Stromal cell of bone marrow (primary cell): ENCODE measurements around the gene SCG3.
"Not testable (repeated sequence)": the region's sequence is repeated elsewhere in the genome, so short reads cannot be mapped to it uniquely, and the experiment has no call there.

Experiments used
- DNase-seq: peaks from one replicate; pipeline ENCODE4 v3.0.0-alpha.2; 2012; ENCODE audit warnings: low read depth

Gene SCG3

DNA sequence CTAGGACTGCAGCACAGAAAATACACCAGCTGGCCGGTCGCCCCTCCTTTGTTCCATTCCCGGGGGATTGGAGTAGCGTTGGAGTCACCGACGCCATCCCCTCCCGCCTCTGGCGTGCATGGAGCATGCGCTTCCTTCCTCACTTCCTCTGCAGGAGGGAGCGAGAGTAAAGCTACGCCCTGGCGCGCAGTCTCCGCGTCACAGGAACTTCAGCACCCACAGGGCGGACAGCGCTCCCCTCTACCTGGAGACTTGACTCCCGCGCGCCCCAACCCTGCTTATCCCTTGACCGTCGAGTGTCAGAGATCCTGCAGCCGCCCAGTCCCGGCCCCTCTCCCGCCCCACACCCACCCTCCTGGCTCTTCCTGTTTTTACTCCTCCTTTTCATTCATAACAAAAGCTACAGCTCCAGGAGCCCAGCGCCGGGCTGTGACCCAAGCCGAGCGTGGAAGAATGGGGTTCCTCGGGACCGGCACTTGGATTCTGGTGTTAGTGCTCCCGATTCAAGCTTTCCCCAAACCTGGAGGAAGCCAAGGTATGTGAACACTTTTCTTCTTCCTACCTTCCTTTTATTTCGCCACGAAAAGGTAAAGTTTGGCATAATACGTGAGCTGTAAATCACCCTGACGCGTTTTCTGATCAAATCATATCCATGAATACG is at the start of gene SCG3:
Gene SCG3, plus strand, starts transcription at position 201 of the 661 bp plus-strand sequence. Its CDS starts 253 bp downstream, at position 454.
- peak; percentile 12 for DNase-seq

DNA sequence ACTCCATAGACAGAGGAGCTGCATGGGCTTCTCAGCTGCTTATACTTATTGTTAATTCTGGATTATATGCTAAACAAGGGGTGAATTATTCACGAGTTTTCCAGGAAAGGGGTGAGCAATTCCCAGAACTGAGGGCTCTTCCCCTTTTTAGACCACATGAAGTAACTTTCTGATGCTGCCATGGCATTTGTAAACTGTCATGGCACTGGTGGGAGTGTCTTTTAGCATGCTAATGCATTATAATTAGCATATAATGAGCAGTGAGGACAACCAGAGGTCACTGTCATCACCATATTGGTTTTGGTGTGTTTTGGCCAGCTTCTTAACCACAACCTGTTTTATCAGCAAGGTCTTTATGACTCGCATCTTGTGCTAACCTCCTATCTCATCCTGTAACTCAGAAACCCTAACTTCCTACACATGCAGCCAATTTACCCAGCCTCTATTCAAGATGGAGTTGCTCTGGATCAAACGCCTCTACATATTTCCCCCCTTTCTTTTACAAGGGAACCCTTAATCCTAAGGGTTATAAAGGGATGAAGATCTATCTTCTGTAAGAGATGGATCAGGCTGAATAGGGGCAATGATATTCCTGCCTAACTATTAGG is 46.6 kb upstream of the SCG3 start:
- DNase-seq: no peak

DNA sequence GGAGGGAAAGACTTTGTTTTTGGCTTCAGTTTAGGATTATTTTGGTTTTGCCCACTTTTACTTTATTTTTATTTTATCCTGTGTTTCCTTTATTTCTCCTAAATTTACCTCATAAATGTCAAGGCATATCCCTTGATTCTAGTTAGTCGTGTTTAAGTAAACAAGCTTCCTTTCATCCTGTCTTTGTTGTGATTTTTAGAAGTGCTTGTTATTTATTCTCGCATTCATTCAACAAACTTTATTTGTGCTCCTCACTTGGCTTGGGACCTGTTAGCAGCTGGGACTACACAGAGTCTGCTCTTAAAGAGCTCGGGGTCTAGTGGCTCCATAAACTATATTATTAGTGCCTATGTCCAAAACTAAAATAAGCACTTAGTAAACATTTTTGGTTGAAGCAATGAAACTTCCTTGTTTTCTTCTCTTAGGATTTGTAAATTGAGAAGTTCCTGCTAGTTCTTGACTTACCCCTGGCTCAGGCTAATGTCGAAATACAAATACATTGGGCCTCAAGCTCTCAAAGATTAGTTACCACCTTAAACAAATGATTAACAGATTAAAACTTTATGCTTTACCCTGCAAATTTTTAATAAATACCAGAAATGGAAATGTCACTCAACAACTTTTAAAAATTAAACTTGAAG is 39.7 kb upstream of the SCG3 start:
- DNase-seq: no peak

DNA sequence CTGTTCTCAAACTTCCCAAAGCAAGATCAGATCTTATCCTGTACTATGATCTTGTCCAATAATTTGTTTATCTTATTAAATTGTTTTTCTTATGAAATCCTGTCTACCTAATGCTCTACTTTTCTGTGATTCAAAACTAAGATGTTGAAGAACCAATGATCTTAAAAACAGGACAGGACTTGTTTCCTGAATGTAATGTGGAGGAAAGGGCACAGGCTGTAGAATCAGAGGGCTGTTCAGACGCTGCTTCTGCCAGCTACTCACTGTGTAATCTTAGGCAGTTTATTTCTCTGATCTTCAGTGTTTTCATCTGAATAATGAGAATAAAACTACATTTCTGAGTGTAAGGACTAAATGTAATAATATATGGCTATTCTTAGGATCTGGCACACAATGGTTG is 38.6 kb upstream of the SCG3 start:
- no peak for DNase-seq

DNA sequence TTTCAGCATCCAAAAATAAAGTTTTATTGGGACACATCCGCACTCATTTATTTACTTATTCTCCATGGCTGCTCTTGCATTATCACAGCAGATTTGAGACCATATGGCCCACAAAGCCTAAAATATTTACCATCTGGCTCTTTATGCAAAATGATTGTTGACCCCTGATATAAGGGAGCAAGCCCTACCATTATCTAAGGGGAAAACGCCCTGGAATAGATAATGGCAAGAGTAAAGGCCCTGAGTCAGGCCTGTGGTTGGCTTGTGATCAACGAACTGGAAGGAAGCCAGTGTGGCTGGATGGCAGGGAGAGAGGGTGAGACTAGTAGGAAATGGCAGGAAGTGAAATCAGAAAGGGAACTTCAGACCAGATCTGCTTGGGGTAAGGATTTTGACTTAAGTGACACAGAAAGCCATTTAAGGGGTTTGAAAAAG is 34.2 kb upstream of the SCG3 start:
- peak; percentile 63 for DNase-seq

DNA sequence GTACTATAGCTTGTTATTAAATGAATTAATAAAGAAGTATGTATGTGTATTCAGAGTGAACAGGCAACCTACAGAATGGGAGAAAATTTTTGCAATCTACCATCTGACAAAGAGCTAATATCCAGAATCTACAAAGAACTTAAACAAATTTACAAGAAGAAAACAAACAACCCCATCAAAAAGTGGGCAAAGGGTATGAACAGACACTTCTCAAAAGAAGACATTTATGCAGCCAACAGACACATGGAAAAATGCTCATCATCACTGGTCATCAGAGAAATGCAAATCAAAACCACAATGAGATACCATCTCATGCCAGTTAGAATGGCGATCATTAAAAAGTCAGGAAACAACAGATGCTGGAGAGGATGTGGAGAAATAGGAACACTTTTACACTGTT is 33.2 kb upstream of the SCG3 start:
- not testable (repeated sequence) for DNase-seq

DNA sequence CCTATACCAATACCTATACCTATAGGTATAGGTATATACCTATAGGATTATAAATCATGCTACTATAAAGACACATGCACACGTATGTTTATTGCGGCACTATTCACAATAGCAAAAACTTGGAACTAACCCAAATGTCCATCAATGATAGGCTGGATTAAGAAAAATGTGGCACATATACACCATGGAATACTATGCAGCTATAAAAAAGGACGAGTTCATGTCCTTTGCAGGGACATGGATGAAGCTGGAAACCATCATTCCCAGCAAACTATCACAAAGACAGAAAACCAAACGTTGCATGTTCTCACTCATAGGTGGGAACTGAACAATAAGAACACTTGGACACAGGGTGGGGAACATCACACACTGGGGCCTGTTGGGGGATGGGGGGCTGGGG is 32.7 kb upstream of the SCG3 start:
- DNase-seq: not testable (repeated sequence)

DNA sequence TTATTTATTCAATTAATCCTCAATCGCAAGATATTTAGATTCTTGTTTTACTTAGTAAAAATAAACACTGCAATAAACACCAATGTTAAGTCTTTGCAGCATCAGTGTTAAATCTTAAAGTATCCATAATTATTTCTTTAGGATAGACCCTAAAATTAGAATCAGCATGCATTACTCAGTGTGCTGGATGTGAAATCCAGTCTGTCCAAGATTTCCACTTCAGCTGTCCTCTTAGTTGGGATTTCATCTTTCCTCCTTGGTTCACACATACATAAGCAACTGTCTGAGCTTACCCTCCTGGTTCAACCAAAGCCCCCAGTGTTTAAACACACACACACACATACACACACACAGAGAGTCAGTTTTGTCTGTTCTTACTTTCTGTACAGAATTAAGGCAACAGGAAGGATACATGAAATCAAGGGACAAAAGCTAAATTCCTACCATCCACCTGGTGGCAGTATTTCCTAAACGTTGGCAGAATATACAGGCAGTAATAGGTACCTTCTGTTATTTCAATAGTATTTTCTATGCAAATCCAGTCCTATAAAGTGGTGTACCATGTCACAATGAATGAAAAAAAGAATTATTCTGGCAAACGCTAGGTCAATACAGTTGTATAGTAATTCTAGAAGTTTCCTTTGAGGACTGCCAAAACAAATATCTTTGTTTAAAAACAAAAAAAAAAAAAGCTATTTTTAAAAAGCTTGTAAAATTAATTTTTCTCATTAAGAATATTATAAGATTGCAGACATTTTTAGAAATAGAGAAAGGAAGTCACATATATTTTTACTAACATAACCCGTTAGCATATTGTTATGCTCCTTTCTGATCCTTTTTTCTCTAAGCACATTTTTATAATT is 31.4 kb upstream of the SCG3 start:
- peak; percentile 53 for DNase-seq

DNA sequence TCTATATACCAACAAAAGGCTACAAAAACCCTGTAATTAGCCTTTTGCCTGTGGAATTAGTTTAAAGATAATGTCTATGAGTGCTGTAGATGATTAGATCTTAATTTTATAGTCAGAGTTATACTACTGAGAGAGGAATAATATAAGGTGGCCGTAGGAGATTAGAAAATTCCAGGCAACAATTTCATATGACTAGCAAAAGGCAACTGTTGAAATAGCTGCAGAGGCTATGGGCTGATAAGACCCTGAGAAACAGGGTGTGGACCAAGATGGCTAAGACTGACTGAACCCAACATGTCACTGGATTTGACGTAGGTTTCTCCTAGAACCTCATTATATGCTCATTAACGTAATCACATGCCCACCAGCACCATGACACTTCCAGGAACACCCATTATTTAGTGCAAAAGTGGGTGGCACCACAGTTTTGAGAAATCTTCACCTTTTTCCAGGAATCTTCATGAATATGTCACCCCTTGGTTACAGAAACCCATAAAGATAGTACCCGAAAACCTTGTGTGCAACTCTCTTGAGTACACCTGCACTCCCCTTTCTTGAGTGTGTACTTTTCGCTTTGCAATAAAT is 29.1 kb upstream of the SCG3 start:
- no peak for DNase-seq

DNA sequence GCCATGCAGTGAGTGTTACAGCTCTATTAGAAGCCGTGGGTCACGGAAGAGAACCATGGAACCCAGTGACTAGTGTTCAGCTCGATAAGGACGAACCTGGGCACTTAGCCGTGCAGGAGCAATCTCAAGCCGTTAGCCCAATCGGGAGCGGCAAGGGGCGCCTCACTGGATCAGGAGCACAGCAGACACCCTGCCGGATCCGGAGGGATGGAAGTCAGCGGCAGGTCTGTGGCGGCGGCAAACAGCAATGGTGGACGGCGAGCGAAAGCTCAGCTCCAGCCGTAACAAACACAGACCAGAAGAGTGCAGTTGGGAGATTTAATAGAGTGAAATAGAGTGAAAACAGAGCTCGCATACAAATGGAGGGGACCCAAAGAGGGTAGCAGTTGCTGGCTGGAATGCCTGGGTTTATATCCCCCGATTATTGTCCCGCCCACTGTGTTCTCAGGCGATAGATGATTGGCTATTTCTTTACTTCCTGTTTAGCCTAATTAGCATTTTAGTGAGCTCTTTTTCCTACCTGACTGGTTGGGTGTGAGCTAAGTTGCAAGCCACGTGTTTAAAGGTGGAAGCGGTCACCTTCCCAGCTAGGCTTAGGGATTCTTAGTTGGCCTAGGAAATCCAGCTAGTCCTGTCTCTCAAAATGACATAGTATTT is 25.8 kb upstream of the SCG3 start:
- not testable (repeated sequence) for DNase-seq

DNA sequence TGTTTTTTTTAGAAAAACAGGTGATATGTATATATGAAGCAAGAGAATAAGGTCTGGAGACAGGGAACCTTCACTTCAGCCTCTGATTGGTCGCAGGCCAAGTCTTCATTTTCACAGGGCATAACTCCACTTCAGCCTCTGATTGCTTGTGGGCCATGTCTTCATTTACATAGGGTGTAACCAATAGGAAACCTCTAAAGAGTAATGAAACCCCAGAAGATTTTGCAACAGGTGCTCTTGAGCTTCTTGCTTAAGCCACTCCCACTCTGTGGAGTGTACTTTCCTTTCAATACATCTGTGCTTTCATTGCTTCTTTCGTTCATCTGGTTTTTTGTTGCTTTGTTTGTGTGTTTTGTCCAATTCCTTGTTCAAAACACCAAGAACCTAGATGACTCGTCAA is 22.6 kb upstream of the SCG3 start:
- DNase-seq: no peak

DNA sequence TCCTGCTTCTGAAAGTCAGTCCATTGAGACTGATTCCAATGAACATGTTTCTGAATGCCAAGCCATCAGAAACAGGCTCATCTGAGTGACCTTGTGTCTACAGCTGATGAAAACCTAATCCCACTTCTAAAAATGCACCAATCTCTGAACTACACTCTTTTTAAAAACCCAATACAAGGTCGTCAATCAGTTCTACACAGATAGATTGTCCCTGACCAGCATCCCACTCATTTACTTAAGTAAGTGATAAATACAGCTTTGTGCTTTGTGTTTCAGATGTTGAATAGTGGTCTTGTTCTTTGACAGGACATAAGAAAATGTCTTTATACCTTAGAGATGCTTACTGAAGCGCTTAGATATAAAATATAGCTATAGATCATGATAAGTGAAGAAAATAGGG is 20.2 kb upstream of the SCG3 start:
- no peak for DNase-seq

DNA sequence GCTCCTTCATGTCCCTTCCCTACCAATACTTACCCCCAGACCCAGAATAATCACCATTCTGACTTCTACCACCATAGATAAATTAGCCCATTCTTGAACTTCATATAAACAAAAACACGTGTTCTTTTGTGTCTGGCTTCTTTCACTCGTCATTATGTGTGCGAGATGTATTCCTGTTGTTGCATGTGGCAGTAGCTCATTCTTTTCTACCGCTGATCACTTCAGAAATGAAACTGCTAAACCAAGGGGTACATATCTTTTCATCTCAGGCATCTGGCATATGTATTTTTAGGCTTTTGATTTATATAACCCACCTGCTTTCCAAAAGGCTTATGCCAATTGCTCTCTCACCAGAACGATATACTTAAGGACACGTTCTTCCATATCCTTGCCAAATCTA is 13.8 kb upstream of the SCG3 start:
- no peak for DNase-seq

DNA sequence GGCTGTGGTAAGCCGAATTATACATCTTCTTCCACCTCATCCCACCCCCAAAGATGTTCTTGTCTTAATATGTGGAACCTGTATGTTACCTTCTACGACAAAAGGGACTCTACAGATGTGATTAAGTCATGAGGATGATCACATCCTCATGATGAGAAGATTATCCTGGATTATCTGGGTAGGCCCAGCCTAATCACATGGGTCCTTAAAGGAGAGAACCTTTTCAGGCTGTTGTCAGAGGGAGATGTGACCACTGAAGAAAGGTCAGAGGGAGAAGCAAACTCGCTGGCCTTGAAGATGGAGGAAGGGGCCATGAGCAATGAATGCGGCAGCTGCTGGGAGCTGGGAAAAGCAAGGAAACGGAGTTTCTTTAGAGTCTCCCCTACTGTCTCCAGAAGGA is 12.9 kb upstream of the SCG3 start:
- no peak for DNase-seq

DNA sequence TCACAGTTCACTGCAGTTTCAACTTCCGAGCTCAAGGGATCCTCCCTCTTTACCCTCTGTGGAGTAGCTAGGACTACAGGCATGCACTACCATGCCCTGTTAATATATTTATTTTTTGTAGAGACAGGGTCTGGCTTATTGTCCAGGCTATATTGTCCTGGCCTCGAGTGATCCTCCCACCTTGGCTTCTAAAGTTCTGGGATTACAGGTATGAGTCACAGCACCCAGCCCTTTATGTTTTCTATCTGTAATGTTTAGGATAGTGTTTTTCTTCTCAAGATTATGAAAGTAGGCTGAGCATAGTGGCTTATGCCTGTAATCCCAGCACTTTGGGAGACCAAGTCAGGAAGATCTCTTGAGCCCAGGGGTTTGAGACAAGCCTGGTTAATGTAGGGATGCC is 11.9 kb upstream of the SCG3 start:
- DNase-seq: no peak

DNA sequence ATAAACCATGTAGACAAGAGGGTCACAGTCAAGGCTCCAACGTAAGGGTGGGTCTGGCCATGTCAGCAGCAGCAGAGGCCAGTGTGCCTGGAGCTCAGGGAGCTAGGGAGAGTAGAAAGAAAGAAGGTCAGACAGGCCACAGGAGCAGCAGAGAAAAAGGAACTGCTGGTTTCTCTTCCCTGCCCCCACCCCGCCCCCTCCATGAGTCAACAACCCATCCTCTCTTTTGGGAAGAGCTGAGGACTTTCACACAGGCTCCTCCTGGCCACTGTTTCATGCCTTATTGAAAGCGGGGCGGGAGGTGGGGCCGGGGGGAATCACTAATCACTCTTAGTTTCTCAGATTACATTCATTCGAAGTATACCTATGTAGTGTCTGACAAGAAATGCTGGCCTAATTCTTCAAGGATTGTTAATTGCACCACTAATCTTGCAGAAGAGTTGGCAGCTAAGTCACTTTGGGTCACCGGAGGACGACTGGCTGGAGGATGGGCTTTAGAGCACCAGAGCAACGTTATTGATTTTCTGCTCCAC is 9.1 kb upstream of the SCG3 start:
- no peak for DNase-seq

DNA sequence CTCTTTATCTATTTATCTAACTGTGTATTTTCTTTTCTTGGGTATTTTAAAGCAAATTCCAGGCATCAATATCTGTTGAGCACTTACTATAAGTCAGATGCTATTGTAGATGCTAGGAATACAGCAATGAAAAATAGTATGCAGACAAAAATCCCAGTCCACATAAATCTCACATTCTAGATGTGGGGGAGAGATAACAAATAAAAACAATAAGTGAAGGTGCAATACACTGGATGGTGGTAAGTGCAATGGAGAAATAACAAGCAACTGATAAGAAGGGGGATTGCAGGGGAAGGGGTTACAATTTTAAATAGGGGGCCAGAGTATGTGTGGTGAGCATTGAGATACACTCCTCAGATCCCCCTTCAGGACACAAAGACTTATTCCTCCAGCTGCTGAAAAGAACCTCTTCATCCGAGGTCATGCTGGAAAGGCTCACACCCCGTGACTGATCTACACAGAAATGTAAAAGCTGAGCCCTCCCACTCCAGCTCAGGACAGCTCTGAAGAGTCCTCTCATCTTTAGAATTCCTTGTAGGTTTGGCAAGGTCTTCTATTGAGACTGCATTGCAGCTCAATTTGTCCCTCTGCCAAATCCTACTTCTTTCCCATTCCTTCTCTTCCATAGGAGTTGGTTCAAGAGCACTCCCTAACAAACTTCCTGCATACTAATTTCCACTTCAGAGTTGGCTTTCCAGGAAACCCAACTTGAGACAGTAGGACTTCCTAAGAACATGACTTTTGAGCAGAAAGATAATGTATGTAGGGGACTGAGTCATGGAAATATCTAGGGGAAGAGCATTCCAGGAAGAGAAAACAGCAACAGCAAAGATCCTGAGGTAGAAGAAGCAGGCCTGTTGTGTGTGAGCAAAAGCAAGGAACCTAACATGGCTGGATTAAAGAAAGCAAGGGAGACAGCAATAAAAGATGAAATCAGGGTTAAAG is 8.1 kb upstream of the SCG3 start:
- no peak for DNase-seq

DNA sequence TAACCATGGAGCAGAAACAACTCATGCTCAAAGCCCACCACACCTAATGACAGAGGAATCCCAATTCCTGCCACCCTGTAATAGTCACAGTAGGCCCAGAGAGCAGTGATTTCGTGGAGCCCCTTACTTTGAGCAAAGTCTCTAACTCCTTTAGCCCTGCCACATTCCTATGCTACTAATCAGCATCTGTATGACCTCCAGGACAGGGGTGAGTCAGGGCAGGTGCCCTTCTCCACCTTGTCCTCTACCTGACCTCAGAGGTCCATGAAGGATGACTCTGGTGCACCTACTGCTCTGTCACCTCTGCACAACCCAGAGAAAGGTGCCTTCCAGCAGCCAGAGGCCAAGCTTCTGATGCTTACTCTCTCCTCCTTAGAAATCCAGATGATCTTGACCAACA is 6.1 kb upstream of the SCG3 start:
- DNase-seq: no peak

DNA sequence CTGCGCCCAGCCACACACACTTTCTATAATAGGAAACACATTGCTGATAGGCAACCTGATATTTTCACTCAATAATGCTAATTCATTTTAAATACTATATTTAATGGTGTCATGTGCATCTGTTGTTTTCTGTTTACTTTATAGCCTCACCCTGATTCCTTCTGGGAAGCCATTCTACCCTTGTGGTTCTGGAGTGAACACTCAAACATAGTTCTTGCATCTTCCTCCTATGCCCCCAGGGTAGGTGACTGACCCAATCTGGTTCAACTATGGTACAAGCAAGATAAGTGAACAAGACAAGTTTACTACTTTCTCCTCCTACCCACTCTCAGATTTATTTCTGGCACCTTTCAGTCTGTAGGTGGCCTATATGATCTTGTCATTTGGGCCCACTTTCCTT is 4.3 kb upstream of the SCG3 start:
- no peak for DNase-seq

DNA sequence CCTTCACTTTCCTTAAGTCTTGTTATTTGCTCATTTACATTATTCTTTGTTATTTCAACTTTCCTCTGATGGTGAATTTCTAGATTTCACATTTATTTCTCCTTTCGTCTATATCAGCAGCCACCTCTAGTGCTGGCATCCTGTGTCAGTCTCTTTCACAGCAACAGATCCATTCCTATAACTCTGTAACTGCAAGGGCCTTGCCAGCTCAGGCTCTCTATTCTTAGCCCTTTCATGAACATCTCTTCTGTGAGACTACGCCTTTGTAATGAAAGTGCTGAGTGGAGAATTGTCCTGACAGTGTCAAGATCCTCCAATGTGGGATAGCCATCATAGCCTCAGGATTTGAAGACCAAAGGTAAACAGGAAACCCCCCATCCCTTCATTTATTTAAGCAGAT is 3.9 kb upstream of the SCG3 start:
- no peak for DNase-seq
